Tibial artery (tissue), 4 donors: ENCODE results near the gene SVEP1.
"Not testable (repeated sequence)": the region's sequence is repeated elsewhere in the genome, so short reads cannot be mapped to it uniquely, and the experiment has no call there.

Source experiments
- DNase-seq, 2 donors: peaks; one replicate each; pipeline ENCODE4 v3.0.0-alpha.2; 2019
- H3K27ac ChIP-seq, 2 donors: fragments of 200-600 bp; sonication (generic) in 1 of 2; 1 replicate in 1 of 2; 2 replicates in 1 of 2; pipeline ENCODE4 v1.5.1; 2018 to 2019; ENCODE audit warnings: mild to moderate bottlenecking in 1 of 2
- H3K27me3 ChIP-seq, 2 donors: fragments of 200-600 bp; sonication (generic) in 1 of 2; one replicate each; pipeline versions ENCODE4 v1.5.1 to v1.6.0; 2016 to 2019
- H3K36me3 ChIP-seq, 3 donors: fragments of 200-600 bp; sonication (generic) in 2 of 3; one replicate each; pipeline ENCODE4 v1.5.1; 2016 to 2019; ENCODE audit warnings: mild to moderate bottlenecking in 2 of 3
- H3K4me1 ChIP-seq, 4 donors: fragments of 200-600 bp; sonication (generic) in 2 of 4; 1 replicate in 3 of 4; 2 replicates in 1 of 4; pipeline ENCODE4 v1.5.1; 2016 to 2019
- H3K4me3 ChIP-seq, 2 donors: fragments of 200-600 bp; sonication (generic) in 1 of 2; 1 replicate in 1 of 2; 2 replicates in 1 of 2; pipeline ENCODE4 v1.5.1; 2018 to 2019; ENCODE audit warnings: mild to moderate bottlenecking in 2 of 2
- H3K9me3 ChIP-seq, 3 donors: fragments of 200-600 bp; sonication (generic) in 1 of 3; one replicate each; pipeline ENCODE4 v1.5.1; 2016 to 2019
- intact Hi-C: fragments of 100-400 bp; cut with DNase I; formaldehyde crosslinking; loops from one replicate; pipeline ENCODE4 v1.15.0; 2023; ENCODE audit warnings: low total_unique reads
- TF ChIP-seq, protein P1 (sequence below), 2 experiments: fragments of 200-600 bp in 1 of 2; fragments of 450-650 bp in 1 of 2; IDR thresholded peaks; one replicate each; pipeline ENCODE4 v1.5.1; 2017 to 2019; ENCODE audit warnings: antibody characterized with exemption in 2 of 2, mild to moderate bottlenecking in 1 of 2, moderate library complexity in 1 of 2

Gene SVEP1

DNA sequence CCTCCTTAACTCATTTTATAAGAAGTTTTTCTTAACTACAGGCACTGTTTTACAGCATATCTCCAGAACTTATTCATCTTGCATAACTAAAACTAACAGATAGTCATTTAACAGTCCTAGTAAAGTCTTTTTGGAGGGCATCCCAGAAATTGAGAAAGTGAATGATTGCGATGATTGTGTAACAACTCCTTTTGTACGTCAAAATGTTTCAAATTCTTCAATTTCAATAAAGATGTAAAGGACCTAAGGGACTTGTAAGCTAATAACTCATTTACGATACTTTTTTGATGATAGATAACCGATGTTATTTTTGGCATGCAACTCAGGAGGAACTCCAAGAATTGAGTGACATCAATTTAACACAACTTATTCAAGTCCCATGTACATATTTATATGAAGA lies 42.7 kb downstream of the SVEP1 start:
- Histone ChIP-seq H3K4me3 (no peak overlapping the region), H3K36me3 (no peaks in the 10 kb centered on the region), H3K4me1 (peaks cover 0 to 36% (median 10%) of the 10 kb centered on the region in 4 donors), H3K9me3 (no peaks in the 10 kb centered on the region), H3K27me3 (no peaks in the 10 kb centered on the region), H3K27ac (no peak overlapping the region)
- DNase-seq, result no peak
- intact Hi-C loops, result no loop called here
- TF ChIP-seq, protein P1, sequence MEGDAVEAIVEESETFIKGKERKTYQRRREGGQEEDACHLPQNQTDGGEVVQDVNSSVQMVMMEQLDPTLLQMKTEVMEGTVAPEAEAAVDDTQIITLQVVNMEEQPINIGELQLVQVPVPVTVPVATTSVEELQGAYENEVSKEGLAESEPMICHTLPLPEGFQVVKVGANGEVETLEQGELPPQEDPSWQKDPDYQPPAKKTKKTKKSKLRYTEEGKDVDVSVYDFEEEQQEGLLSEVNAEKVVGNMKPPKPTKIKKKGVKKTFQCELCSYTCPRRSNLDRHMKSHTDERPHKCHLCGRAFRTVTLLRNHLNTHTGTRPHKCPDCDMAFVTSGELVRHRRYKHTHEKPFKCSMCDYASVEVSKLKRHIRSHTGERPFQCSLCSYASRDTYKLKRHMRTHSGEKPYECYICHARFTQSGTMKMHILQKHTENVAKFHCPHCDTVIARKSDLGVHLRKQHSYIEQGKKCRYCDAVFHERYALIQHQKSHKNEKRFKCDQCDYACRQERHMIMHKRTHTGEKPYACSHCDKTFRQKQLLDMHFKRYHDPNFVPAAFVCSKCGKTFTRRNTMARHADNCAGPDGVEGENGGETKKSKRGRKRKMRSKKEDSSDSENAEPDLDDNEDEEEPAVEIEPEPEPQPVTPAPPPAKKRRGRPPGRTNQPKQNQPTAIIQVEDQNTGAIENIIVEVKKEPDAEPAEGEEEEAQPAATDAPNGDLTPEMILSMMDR (IDR thresholded peaks at IDR 0.05), result no peak

DNA sequence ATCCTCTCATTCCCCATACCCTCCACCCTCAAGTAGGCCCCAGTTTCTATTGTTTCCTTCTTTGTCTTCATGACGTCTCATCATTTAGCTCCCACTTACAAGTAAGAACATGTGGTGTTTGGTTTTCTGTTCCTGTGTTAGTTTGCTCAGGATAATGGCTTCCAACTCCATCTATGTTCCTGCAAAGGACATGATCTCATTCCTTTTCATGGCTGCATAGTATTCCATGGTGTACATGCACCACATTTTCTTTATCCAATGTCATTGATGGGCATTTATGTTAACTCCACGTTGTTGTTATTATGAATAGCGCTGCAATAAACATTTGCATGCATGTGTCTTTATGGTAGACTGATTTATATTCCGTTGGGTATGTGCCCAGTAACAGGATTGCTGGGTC lies 45.4 kb downstream of the SVEP1 start:
- H3K9me3 ChIP-seq, H3K27ac ChIP-seq, H3K27me3 ChIP-seq, H3K4me3 ChIP-seq, DNase-seq, H3K36me3 ChIP-seq, intact Hi-C loops: not testable (repeated sequence)
- peaks cover 0 to 41% (median 10%) of the 10 kb centered on the region in 4 donors for H3K4me1 ChIP-seq

DNA sequence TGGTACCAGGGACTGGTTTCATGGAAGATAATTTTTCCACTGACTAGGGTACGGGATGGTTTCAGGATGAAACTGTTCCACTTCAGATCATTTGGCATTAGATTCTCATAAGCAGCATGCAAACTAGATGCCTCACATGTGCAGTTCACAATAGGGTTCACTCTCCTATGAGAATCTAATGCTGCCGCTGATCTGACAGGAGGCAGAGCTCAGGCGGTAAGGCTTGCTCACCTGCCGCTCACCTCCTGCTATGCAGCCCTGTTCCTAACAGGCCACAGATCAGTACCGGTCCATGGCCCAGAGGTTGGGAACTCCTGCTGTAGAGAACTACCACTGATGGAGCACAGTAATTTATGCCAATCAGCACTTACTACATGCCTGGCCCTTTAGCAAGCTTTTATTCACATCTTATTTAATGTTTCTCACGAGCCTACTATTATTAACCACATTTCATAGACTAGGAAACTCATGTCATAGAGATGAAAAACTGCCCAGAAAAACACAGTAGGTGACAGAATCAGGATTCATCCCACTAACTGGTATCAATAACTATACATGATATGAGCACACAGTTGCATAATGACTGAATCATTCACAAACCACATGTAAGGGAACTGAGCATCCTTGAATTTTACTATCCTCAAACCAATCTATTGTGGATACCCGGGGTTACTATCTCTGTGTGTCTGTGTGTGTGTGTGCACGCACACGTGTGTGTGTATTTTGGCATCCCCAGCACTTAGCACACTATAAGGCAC lies 46.5 kb downstream of the SVEP1 start:
- Histone ChIP-seq H3K4me1 (peaks cover 0 to 30% (median 7%) of the 10 kb centered on the region in 4 donors), H3K4me3 (no peak overlapping the region), H3K36me3 (no peaks in the 10 kb centered on the region), H3K9me3 (peaks cover 0 to 4% (median 0%) of the 10 kb centered on the region in 3 donors), H3K27ac (no peak overlapping the region), H3K27me3 (no peaks in the 10 kb centered on the region)
- DNase-seq, result no peak
- intact Hi-C loops, result no loop called here
- TF ChIP-seq, protein P1 (IDR thresholded peaks at IDR 0.05), result no peak

DNA sequence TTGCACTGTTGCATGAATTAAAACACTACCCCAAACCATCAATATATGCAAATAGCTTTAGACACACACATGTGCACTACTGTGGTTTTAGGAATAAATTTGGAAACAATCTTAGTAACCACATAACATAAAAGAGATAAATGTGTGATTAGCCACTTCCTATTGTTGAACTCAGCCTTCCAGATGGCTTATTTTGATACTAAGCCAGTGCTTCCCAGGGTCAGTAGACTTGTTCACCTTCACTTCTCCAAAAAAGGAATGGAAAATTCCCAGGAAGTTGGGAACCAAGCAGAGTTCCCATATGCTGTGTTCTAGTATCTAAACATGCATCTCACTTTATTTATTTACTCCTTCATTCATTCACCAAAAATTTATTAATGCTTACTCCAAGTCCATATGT lies 47.8 kb downstream of the SVEP1 start:
- Histone ChIP-seq H3K36me3 (no peaks in the 10 kb centered on the region), H3K9me3 (peaks cover 0 to 4% (median 0%) of the 10 kb centered on the region in 3 donors), H3K27me3 (no peaks in the 10 kb centered on the region), H3K27ac (no peak overlapping the region), H3K4me3 (no peak overlapping the region), H3K4me1 (peaks cover 0 to 17% (median 4%) of the 10 kb centered on the region in 4 donors)
- no peak for DNase-seq
- TF ChIP-seq, protein P1 (IDR thresholded peaks at IDR 0.05), result no peak
- intact Hi-C loops, result no loop called here

DNA sequence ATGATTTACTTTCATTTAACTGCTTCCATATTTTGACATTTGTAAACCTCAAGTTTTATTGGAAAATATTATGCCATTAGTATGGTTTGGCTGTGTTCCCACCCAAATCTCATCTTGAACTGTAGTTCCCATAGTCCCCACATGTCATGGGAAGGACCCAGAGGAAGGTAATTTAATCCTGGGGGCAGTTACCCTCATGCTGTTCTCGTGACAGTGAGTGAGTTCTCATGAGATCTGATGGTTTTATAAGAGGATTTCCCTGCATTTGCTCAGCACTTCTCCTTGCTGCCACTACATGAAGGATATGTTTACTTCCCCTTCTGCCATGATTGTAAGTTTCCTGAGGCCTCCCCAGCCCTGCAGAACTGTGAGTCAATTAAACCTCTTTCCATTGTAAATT lies 48.3 kb downstream of the SVEP1 start:
- H3K27me3 ChIP-seq, H3K4me3 ChIP-seq, DNase-seq, H3K36me3 ChIP-seq, H3K9me3 ChIP-seq, H3K27ac ChIP-seq, intact Hi-C loops: not testable (repeated sequence)
- H3K4me1 ChIP-seq, result peaks cover 0 to 11% (median 2%) of the 10 kb centered on the region in 4 donors

DNA sequence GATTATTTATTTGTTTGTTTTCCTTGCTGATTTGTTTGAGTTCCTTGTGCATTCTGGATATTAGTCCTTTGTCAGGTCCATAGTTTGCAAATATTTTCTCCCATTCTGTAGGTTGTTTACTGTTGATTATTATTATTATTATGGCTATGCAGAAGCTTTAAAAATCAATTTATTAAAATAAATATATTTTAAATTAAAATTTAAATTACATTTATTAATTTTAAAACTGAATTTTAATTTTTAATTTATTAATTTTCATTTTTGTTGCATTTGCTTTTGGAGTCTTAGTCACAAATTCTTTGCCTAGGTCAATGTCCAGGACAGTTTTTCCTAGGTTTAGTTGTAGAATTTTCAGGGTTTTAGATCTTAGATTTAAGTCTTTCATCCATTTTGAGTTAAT lies 50.9 kb downstream of the SVEP1 start:
- H3K36me3 ChIP-seq, result no peaks in the 10 kb centered on the region
- H3K4me1 ChIP-seq, result peaks cover 0 to 7% (median 0%) of the 10 kb centered on the region in 4 donors
- DNase-seq, result no peak
- H3K27ac ChIP-seq, result no peak overlapping the region
- intact Hi-C loops, result no loop called here
- H3K9me3 ChIP-seq, result peaks cover 0 to 4% (median 0%) of the 10 kb centered on the region in 3 donors
- no peak overlapping the region for H3K4me3 ChIP-seq
- H3K27me3 ChIP-seq, result no peaks in the 10 kb centered on the region
- TF ChIP-seq, protein P1 (IDR thresholded peaks at IDR 0.05), result no peak
